Adipocyte (in vitro differentiated cells): Measurements from ENCODE around the gene KCP.
A peak's percentile ranks its signal among the peaks of the same experiment; 100 is the strongest.
"Not testable (repeated sequence)": the region's sequence is repeated elsewhere in the genome, so short reads cannot be mapped to it uniquely, and the experiment has no call there.

Source experiments
- DNase-seq: peaks from one replicate; pipeline ENCODE4 v3.0.0-alpha.2; 2015; ENCODE audit warnings: low read depth
- H3K27me3 ChIP-seq: replicated peaks from 2 replicates; pipeline ENCODE4 v1.7.0; 2013; ENCODE audit warnings: mild to moderate bottlenecking, low read length, moderate library complexity; ENCODE audit not compliant: control insufficient read depth, insufficient read depth
- H3K36me3 ChIP-seq: 2 replicates; pipeline ENCODE4 v1.7.0; 2013; ENCODE audit warnings: low read length, mild to moderate bottlenecking, moderate library complexity; ENCODE audit not compliant: control insufficient read depth, insufficient read depth, severe bottlenecking
- H3K4me1 ChIP-seq: 2 replicates; pipeline ENCODE4 v1.7.0; 2013; ENCODE audit warnings: mild to moderate bottlenecking, low read length, moderate library complexity; ENCODE audit not compliant: control insufficient read depth, insufficient read depth
- H3K4me3 ChIP-seq: 2 replicates; pipeline ENCODE4 v1.7.0; 2013; ENCODE audit warnings: mild to moderate bottlenecking, low read length, moderate library complexity
- H3K9ac ChIP-seq: 2 replicates; pipeline ENCODE4 v1.7.0; 2013; ENCODE audit warnings: mild to moderate bottlenecking, low read length, moderate library complexity
- H3K9me3 ChIP-seq: 2 replicates; pipeline ENCODE4 v1.7.0; 2013; ENCODE audit warnings: mild to moderate bottlenecking, low read length, moderate library complexity; ENCODE audit not compliant: control insufficient read depth

KCP gene

GRCh38 chr7:128945668-128946366, 35.3 kb upstream of the KCP start:
- peaks cover 20% of the 10 kb centered on the region for H3K4me1 ChIP-seq
- no peaks in the 10 kb centered on the region for H3K36me3 ChIP-seq
- no peak for DNase-seq
- H3K27me3 ChIP-seq: peaks cover 17% of the 10 kb centered on the region
- H3K9me3 ChIP-seq: no peaks in the 10 kb centered on the region
- H3K4me3 ChIP-seq: no peak overlapping the region
- no peak overlapping the region for H3K9ac ChIP-seq

GRCh38 chr7:128944487-128945236, 34.2 kb upstream of the KCP start:
- DNase-seq: no peak
- no peaks in the 10 kb centered on the region for H3K9me3 ChIP-seq
- H3K9ac ChIP-seq: no peak overlapping the region
- peaks cover 28% of the 10 kb centered on the region for H3K27me3 ChIP-seq
- H3K36me3 ChIP-seq: no peaks in the 10 kb centered on the region
- no peak overlapping the region for H3K4me3 ChIP-seq
- H3K4me1 ChIP-seq: peaks cover 20% of the 10 kb centered on the region

GRCh38 chr7:128943251-128943650, 32.7 kb upstream of the KCP start:
- H3K9me3 ChIP-seq, H3K4me3 ChIP-seq, DNase-seq: not testable (repeated sequence)

GRCh38 chr7:128941946-128942526, 31.5 kb upstream of the KCP start:
- H3K36me3 ChIP-seq: no peaks in the 10 kb centered on the region
- H3K4me3 ChIP-seq: no peak overlapping the region
- no peak for DNase-seq
- peaks cover 45% of the 10 kb centered on the region for H3K27me3 ChIP-seq
- peaks cover 9% of the 10 kb centered on the region for H3K4me1 ChIP-seq
- no peaks in the 10 kb centered on the region for H3K9me3 ChIP-seq
- H3K9ac ChIP-seq: no peak overlapping the region

More at GRCh38 chr7:128943251-128943650, 32.7 kb upstream of the KCP start:
- Histone ChIP-seq H3K4me1 (peaks cover 12% of the 10 kb centered on the region), H3K27me3 (peaks cover 38% of the 10 kb centered on the region)
- not testable (repeated sequence) for H3K36me3 ChIP-seq, H3K9ac ChIP-seq

GRCh38 chr7:128941323-128941890, 30.9 kb upstream of the KCP start:
- H3K36me3 ChIP-seq: no peaks in the 10 kb centered on the region
- no peaks in the 10 kb centered on the region for H3K9me3 ChIP-seq
- peaks cover 9% of the 10 kb centered on the region for H3K4me1 ChIP-seq
- H3K4me3 ChIP-seq: no peak overlapping the region
- H3K27me3 ChIP-seq: peaks cover 47% of the 10 kb centered on the region
- no peak overlapping the region for H3K9ac ChIP-seq
- no peak for DNase-seq

- Histone ChIP-seq H3K36me3 (no peaks in the 10 kb centered on the region), H3K4me1 (peaks cover 9% of the 10 kb centered on the region), H3K9ac (no peak overlapping the region), H3K27me3 (peaks cover 44% of the 10 kb centered on the region), H3K9me3 (no peaks in the 10 kb centered on the region), H3K4me3 (no peak overlapping the region)
- DNase-seq: no peak
These were observed 30.2 kb upstream of the KCP start for GRCh38 chr7:128940494-128941322.

GRCh38 chr7:128939861-128940410, 29.4 kb upstream of the KCP start:
- H3K4me1 ChIP-seq: peaks cover 7% of the 10 kb centered on the region
- no peak overlapping the region for H3K4me3 ChIP-seq
- DNase-seq: no peak
- H3K9me3 ChIP-seq: no peaks in the 10 kb centered on the region
- peaks cover 46% of the 10 kb centered on the region for H3K27me3 ChIP-seq
- no peak overlapping the region for H3K9ac ChIP-seq
- H3K36me3 ChIP-seq: no peaks in the 10 kb centered on the region

GRCh38 chr7:128939075-128939860, 28.8 kb upstream of the KCP start:
- Histone ChIP-seq H3K9ac (no peak overlapping the region), H3K4me1 (peaks cover 6% of the 10 kb centered on the region), H3K27me3 (peaks cover 49% of the 10 kb centered on the region), H3K36me3 (no peaks in the 10 kb centered on the region), H3K9me3 (no peaks in the 10 kb centered on the region), H3K4me3 (no peak overlapping the region)
- no peak for DNase-seq

- DNase-seq: peak; percentile 33
- peaks cover 6% of the 10 kb centered on the region for H3K4me1 ChIP-seq
- H3K27me3 ChIP-seq: peaks cover 52% of the 10 kb centered on the region
- H3K4me3 ChIP-seq: peak overlapping the region; percentile 52
- no peak overlapping the region for H3K9ac ChIP-seq
- H3K9me3 ChIP-seq: no peaks in the 10 kb centered on the region
- H3K36me3 ChIP-seq: no peaks in the 10 kb centered on the region
These were observed 28.1 kb upstream of the KCP start for GRCh38 chr7:128938544-128939074.
